IgD-negative memory B cell (primary cell): ENCODE data around the gene PLIN4. TPM values are rescaled to one million over a fixed set of nuclear protein-coding genes. Genes with fewer than 3 reads are reported as not detected.
A peak's percentile ranks its signal among the peaks of the same experiment; 100 is the strongest.

Source experiments
- H3K27ac Mint-ChIP-seq, 3 donors: one replicate each; pipeline ENCODE4 v1.8.0; 2020 to 2022; ENCODE audit warnings: mild to moderate bottlenecking in 3 of 3, mixed read lengths in 3 of 3, moderate library complexity in 1 of 3
- H3K27me3 Mint-ChIP-seq: one replicate; pipeline ENCODE4 v1.8.0; 2021; ENCODE audit warnings: mixed read lengths
- H3K36me3 Mint-ChIP-seq: one replicate; pipeline ENCODE4 v1.8.0; 2020; ENCODE audit warnings: mild to moderate bottlenecking, mixed read lengths
- H3K4me1 Mint-ChIP-seq, 3 donors: one replicate each; pipeline ENCODE4 v1.8.0; 2020 to 2022; ENCODE audit warnings: mixed read lengths in 3 of 3, mild to moderate bottlenecking in 1 of 3
- H3K4me3 Mint-ChIP-seq, 4 donors: one replicate each; pipeline ENCODE4 v1.8.0; 2020 to 2022; ENCODE audit warnings: mild to moderate bottlenecking in 4 of 4, mixed read lengths in 4 of 4, moderate library complexity in 3 of 4
- H3K9me3 Mint-ChIP-seq, 3 donors: one replicate each; pipeline ENCODE4 v1.8.0; 2020 to 2021; ENCODE audit warnings: mixed read lengths in 3 of 3, mild to moderate bottlenecking in 1 of 3
- polyA plus RNA-seq: library from polyadenylated mRNA; unstranded; fragments of 300-500 nt; fragmentation: Illumina TruSeq; gene quantifications from one replicate; pipeline ENCODE4 v1.2.3, GENCODE V29; 2021

PLIN4 gene
- polyA plus RNA-seq, 1 donor from 2014 or later = 0.15 TPM

DNA sequence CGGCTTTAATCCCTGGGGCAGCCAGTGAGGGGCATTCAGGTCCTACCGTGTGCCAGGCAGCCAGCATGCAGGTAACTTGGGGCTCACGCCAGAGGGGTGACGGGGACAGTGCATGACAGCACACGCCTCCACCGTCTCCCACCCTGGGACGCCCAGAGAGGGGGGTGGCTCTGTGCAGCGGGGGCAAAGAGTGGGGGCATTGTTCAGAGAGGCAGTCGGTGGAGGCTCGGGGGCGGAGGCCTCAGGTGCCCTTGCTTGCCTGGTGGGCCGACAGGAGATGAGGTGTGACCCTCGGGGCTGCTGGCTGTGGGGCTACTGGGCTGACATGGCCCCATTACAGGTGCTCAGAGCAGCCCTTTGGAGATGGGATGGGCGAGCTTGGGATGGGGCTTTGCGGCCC, 18.4 kb downstream of the PLIN4 start:
- Mint-ChIP-seq H3K4me1 (no peaks in the 10 kb centered on the region), H3K4me3 (no peak overlapping the region), H3K27me3 (no peaks in the 10 kb centered on the region), H3K9me3 (no peaks in the 10 kb centered on the region), H3K27ac (no peak overlapping the region), H3K36me3 (peaks cover 5% of the 10 kb centered on the region)

DNA sequence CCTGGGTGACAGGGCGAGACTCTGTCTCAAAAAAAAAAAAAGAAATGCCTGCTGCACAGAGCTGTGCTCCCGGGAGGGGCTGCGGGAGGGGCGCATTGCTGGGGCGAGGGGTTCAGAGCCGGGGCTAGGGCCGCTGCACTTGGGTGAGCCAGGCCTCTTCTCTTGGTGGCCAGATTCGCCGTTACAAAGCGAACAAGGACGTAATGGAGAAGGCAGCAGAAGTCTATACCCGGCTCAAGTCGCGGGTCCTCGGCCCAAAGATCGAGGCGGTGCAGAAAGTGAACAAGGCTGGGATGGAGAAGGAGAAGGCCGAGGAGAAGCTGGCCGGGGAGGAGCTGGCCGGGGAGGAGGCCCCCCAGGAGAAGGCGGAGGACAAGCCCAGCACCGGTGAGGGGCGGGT, 19.0 kb downstream of the PLIN4 start:
- H3K9me3 Mint-ChIP-seq = no peaks in the 10 kb centered on the region
- H3K4me3 Mint-ChIP-seq = no peak overlapping the region
- no peak overlapping the region for H3K27ac Mint-ChIP-seq

DNA sequence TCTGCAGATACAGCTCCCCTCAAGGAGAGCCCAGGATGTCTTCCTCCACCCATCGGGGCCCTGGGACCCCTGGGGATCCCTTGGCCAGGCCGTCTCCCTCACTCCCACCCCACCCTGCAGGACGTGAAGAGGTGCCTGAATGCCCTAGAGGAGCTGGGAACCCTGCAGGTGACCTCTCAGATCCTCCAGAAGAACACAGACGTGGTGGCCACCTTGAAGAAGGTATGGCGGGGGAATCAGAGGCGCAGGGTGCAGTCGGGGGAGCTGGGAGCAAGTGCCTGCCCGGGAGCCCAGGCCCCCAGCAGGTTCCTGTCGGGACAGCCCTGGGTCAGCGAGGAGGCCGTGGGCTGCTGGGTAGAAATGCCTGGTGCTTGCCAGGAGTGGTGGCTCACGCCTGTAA, 19.6 kb downstream of the PLIN4 start:
- H3K9me3 Mint-ChIP-seq = no peaks in the 10 kb centered on the region
- H3K4me1 Mint-ChIP-seq = no peaks in the 10 kb centered on the region

More for the DNA sequence above, 19.0 kb downstream of the PLIN4 start:
- Mint-ChIP-seq H3K27me3 (no peaks in the 10 kb centered on the region), H3K4me1 (no peaks in the 10 kb centered on the region), H3K36me3 (peaks cover 5% of the 10 kb centered on the region)

DNA sequence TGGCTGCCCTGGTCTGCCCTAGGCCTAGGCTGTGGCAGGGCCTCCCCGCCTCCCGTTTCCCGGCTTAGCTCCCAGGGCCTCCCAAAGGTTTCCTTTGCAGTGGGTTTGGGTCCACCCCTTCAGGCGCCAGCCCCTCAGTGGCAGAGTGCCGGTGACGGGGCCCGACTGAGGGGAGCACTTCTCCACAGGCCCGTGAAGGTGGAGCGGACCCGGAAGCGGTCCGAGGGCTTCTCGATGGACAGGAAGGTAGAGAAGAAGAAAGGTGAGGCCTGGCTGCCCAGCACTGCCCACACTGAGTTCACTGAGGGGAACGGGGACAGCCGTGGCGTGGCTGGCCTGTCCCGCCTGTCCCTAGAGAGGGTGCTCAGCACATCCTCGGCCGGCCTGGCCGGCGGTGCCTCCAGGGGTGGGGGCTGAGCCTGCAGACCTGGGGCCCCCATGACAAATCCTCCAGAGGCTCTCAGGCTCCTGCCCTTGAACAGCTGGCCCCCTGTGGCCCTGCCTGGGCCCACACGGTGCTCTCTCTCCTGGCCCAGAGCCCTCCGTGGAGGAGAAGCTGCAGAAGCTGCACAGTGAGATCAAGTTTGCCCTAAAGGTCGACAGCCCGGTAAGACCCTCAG, 20.4 kb downstream of the PLIN4 start:
- no peak overlapping the region for H3K4me3 Mint-ChIP-seq
- no peaks in the 10 kb centered on the region for H3K27me3 Mint-ChIP-seq
- H3K36me3 Mint-ChIP-seq = peaks cover 3% of the 10 kb centered on the region
- no peak overlapping the region for H3K27ac Mint-ChIP-seq
- no peaks in the 10 kb centered on the region for H3K4me1 Mint-ChIP-seq
- no peaks in the 10 kb centered on the region for H3K9me3 Mint-ChIP-seq

More for the DNA sequence above, 19.6 kb downstream of the PLIN4 start:
- H3K36me3 Mint-ChIP-seq = peaks cover 3% of the 10 kb centered on the region
- no peak overlapping the region for H3K27ac Mint-ChIP-seq
- H3K27me3 Mint-ChIP-seq = no peaks in the 10 kb centered on the region
- no peak overlapping the region for H3K4me3 Mint-ChIP-seq

DNA sequence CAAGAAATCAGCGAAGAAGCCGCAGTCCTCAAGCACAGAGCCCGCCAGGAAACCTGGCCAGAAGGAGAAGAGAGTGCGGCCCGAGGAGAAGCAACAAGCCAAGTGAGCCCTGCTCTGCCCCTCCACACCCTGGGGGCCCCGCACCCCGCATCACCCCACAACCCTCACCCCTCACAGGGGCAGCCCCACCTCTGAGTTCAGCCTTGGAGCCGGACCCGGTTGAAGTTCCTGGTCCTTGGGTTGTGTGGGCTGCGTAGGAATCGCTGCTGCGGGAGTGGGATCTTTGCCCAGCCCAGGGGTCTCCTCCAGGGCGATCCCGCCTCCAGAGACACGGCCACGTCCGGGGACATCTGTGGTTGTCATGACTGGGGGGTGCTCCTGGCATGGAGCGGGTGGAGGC, 22.0 kb downstream of the PLIN4 start:
- Mint-ChIP-seq H3K27me3 (no peaks in the 10 kb centered on the region), H3K4me1 (no peaks in the 10 kb centered on the region), H3K36me3 (no peaks in the 10 kb centered on the region)

DNA sequence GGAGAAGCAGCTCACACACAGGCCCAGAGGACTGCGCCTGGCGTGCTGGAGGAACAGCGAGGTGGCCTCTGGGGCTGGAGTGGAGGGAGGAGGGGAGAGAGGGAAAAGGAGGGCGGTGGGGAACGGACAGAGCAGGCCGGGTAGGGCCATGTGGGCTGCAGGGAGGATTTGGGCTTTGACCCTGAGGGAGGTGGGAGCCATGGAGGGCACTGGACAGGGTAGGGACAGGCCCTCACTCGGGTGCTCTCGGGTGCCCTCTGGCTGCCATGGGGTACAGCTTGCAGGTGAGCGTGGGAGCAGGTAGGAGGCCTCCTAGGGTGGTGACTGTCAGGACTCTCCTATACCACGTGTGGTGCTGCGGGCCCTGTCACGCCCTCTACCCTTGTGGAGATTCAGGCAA, 22.8 kb downstream of the PLIN4 start:
- no peaks in the 10 kb centered on the region for H3K27me3 Mint-ChIP-seq
- H3K4me1 Mint-ChIP-seq = no peaks in the 10 kb centered on the region
- no peak overlapping the region for H3K27ac Mint-ChIP-seq
- H3K36me3 Mint-ChIP-seq = no peaks in the 10 kb centered on the region
- no peak overlapping the region for H3K4me3 Mint-ChIP-seq
- no peaks in the 10 kb centered on the region for H3K9me3 Mint-ChIP-seq

More for the DNA sequence above, 22.0 kb downstream of the PLIN4 start:
- Mint-ChIP-seq H3K4me3 (no peak overlapping the region), H3K9me3 (no peaks in the 10 kb centered on the region), H3K27ac (no peak overlapping the region)

DNA sequence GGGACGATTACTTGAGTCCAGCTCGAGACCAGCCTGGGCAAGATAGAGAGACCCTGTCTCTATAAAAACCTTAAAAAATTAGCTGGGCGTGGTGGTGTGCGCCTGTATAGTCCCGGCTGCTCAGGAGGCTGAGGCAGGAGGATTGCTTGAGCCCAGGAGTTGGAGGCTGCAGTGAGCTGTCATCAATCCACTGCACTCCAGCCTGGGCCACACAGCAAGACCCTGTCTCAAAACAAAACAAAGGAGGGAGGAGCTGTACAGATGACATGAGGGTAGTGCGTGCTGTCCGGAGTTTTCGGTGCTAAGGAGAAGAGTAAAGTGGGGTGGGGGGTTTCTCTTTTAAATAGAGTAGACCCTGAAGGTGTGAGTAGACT, 23.6 kb downstream of the PLIN4 start:
- Mint-ChIP-seq H3K36me3 (peaks cover 2% of the 10 kb centered on the region), H3K27ac (no peak overlapping the region), H3K4me1 (no peaks in the 10 kb centered on the region), H3K4me3 (peak overlapping the region in 1 of 4 donors; percentile 28), H3K9me3 (no peaks in the 10 kb centered on the region), H3K27me3 (no peaks in the 10 kb centered on the region)

DNA sequence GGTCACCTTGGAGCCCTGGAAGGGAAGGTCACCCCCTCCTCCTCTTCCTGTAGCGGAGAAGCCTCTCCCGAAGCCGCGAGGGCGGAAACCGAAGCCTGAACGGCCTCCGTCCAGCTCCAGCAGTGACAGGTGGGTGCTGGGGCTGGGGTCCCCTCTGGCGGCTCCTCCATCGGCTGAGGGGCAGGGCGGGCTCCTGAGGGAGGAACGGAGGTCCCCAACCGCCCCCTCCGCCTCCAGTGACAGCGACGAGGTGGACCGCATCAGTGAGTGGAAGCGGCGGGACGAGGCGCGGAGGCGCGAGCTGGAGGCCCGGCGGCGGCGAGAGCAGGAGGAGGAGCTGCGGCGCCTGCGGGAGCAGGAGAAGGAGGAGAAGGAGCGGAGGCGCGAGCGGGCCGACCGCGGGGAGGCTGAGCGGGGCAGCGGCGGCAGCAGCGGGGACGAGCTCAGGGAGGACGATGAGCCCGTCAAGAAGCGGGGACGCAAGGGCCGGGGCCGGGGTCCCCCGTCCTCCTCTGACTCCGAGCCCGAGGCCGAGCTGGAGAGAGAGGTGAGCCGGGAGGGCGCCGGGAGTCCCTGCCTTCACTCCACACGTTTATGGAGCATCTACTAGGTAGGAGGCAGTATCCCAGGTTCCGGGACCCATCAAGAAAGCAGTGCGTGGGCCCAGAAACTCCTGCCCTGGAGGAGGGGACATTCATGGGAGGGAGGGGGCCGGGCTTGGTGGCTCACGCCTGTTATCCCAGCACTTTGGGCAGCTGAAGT, 24.2 kb downstream of the PLIN4 start:
- Mint-ChIP-seq H3K4me3 (no peak overlapping the region), H3K27ac (no peak overlapping the region), H3K36me3 (peaks cover 2% of the 10 kb centered on the region), H3K4me1 (no peaks in the 10 kb centered on the region), H3K27me3 (no peaks in the 10 kb centered on the region), H3K9me3 (no peaks in the 10 kb centered on the region)

DNA sequence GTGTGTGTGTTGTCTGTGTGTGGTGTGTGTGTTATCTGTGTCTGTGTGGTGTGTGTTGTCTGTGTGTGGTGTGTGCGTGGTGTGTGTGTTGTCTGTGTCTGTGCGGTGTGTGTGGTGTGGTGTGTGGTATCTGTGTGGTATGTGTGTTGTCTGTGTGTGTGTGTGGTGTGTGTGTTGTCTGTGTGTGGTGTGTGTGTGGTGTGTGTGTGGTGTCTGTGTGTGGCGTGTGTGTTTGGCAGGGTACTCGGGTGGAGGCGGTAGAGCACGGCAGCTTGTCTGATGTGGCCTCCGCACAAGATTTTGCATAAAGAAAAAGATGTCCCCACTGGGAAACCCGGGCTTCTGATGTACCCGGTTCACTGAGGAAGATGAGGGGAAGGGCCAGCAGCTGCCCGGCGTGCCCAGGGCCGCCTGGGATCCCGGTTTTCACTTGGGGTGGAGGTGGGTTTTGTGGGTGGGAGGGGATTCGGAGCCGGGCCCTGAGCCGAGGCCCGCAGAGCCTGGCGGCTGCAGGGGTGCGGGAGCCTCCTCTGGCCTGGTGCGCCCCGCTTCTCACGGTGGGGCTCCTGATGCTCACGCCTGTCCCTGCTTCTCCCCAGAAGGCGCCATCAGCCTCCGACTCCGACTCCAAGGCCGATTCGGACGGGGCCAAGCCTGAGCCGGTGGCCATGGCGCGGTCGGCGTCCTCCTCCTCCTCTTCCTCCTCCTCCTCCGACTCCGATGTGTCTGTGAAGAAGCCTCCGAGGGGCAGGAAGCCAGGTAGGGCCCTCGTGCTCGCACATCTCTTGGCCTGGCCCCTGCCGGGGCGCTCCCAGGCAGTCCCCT, 25.0 kb downstream of the PLIN4 start:
- H3K27me3 Mint-ChIP-seq = no peaks in the 10 kb centered on the region
- no peaks in the 10 kb centered on the region for H3K4me1 Mint-ChIP-seq
- H3K4me3 Mint-ChIP-seq = no peak overlapping the region
- H3K9me3 Mint-ChIP-seq = no peaks in the 10 kb centered on the region
- H3K27ac Mint-ChIP-seq = no peak overlapping the region
- peaks cover 4% of the 10 kb centered on the region for H3K36me3 Mint-ChIP-seq

DNA sequence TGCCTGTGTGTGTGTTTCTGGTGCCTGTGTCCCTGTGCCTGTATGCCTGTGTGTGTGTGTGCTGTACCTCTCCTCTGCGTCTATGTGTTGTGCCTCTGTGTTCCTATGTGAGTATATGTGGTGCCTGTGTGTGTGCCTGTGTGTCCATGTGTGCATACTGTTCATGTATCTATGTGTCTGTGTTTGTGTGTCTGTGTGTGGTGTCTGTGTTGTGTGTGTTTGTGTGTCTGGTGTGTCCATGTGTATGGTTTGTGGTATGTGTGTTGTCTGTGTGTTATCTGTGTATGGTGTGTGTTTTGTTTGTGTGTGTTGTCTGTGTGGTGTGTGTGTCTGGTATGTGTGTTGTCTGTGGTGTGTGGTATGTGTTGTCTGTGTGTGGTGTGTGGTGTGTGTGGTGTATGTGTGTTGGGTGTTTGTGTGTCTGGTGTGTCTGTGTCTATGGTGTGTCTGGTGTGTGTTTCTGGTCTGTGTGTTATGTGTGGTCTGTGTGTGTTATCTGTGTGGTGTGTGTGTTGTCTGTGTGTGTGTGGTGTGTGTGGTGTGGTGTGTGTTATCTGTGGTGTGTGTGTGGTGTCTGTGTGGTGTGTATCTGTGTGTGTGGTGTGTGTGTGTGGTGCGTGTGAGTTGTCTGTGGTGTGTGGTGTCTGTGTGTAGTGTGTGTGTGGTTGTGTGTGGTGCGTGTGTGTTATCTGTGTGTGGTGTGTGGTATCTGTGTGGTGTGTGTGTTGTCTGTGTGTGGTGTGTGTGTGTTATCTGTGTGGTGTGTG, 25.8 kb downstream of the PLIN4 start:
- no peak overlapping the region for H3K4me3 Mint-ChIP-seq
- H3K36me3 Mint-ChIP-seq = peaks cover 5% of the 10 kb centered on the region
- no peak overlapping the region for H3K27ac Mint-ChIP-seq
- H3K9me3 Mint-ChIP-seq = no peaks in the 10 kb centered on the region
- no peaks in the 10 kb centered on the region for H3K4me1 Mint-ChIP-seq
- no peaks in the 10 kb centered on the region for H3K27me3 Mint-ChIP-seq

DNA sequence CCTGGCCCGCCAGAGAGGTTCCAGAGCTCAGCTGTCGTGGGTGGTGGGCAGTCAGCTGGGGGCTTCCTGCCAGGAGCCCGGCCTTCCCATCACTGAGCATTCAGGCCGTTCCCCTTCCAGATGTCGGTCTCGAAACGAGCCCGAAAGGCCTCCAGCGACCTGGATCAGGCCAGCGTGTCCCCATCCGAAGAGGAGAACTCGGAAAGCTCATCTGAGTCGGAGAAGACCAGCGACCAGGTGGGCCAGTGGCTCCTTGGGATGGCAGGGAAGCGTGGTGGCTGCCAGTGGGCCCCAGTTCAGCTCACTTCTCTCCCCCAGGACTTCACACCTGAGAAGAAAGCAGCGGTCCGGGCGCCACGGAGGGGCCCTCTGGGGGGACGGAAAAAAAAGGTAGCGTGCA, 26.8 kb downstream of the PLIN4 start:
- Mint-ChIP-seq H3K36me3 (peaks cover 8% of the 10 kb centered on the region), H3K4me1 (no peaks in the 10 kb centered on the region)

DNA sequence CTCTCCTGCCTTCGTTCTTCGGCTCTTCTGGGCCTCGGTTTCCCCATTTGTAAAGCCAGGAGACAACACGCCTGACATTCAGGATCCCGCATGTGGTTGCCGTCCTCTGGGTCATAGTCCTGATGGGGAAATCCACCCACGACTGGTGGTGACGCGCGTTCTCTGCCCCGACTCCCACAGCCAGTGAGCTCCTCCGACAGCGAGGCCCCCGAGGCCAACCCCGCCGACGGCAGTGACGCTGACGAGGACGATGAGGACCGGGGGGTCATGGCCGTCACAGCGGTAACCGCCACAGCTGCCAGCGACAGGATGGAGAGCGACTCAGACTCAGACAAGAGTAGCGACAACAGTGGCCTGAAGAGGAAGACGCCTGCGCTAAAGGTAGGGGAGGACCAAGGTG, 29.8 kb downstream of the PLIN4 start:
- Mint-ChIP-seq H3K4me1 (no peaks in the 10 kb centered on the region), H3K36me3 (peaks cover 8% of the 10 kb centered on the region), H3K27ac (no peak overlapping the region)

More for the DNA sequence above, 26.8 kb downstream of the PLIN4 start:
- H3K27me3 Mint-ChIP-seq = no peaks in the 10 kb centered on the region
- no peak overlapping the region for H3K4me3 Mint-ChIP-seq
- no peaks in the 10 kb centered on the region for H3K9me3 Mint-ChIP-seq
- H3K27ac Mint-ChIP-seq = no peak overlapping the region

DNA sequence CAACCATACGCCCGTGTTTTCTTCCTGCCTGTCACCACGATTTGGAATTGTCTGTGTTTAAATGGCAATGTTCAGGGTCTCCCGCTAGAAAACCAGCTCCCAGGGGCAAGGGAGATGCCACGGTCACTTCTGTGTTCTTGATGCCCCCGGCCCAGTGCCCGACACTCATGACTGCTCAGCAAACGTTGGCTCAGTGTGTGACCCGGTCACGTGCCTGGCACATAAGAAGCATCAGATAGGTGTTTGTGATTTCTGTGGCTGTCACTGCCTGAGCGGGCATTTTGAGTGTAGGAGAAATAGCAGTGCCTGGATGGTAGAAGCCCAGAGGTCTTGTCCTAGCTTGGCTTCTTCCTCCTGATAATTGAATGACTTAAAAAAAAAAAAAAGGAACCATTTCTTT, 30.7 kb downstream of the PLIN4 start:
- Mint-ChIP-seq H3K27ac (peak overlapping the region in 1 of 3 donors; percentile 27), H3K4me1 (no peaks in the 10 kb centered on the region), H3K4me3 (no peak overlapping the region), H3K36me3 (peaks cover 8% of the 10 kb centered on the region), H3K9me3 (no peaks in the 10 kb centered on the region), H3K27me3 (no peaks in the 10 kb centered on the region)

More for the DNA sequence above, 29.8 kb downstream of the PLIN4 start:
- no peak overlapping the region for H3K4me3 Mint-ChIP-seq
- no peaks in the 10 kb centered on the region for H3K9me3 Mint-ChIP-seq
- no peaks in the 10 kb centered on the region for H3K27me3 Mint-ChIP-seq

DNA sequence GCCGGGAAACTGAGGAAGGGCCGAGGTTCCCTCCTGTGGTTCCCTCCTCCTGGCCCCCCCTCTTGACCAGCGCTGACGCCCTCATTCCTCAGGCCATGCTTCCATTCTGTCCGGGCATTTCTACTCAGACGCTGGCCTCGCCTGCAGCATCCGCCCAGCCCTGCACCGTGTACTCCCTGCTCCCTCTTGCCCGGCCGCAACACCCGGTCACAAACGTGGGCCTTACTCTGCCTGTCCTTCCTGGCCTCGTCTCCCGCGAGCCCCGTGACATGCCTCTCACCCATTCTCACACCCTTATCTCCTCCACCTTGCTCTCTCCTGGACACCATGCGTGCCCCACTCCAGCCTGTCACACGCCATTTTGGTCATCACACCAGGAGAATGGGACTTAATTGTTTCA, 34.9 kb downstream of the PLIN4 start:
- Mint-ChIP-seq H3K27me3 (no peaks in the 10 kb centered on the region), H3K4me1 (no peaks in the 10 kb centered on the region), H3K4me3 (peak overlapping the region in 1 of 4 donors; percentile 70), H3K27ac (no peak overlapping the region), H3K9me3 (no peaks in the 10 kb centered on the region), H3K36me3 (peaks cover 5% of the 10 kb centered on the region)
